GM13976 (cell line): Measurements from ENCODE around the gene ENOX1.

Experiments
- DNase-seq: peaks from one replicate; pipeline ENCODE4 v3.0.0; 2012; ENCODE audit warnings: low spot score
- CTCF ChIP-seq: IDR thresholded peaks from 2 replicates; pipeline ENCODE4 v1.5.1; 2012; ENCODE audit warnings: borderline replicate concordance, mild to moderate bottlenecking; ENCODE audit not compliant: insufficient read depth; ENCODE audit errors: extremely low read depth, missing control alignments, control extremely low read depth
- in situ Hi-C: fragments of 300-500 bp; cut with MboI; formaldehyde crosslinking; loops from one replicate; pipeline ENCODE4 v1.12.0; 2022; ENCODE audit warnings: low sequenced_read_pairs, mixed read lengths, inconsistent platforms; ENCODE audit not compliant: unreplicated experiment

ENOX1 gene

GRCh38 chr13:43662976-43663375, 123.8 kb downstream of the ENOX1 start:
- no peak for TF ChIP-seq CTCF
- in situ Hi-C loops, result no loop called here
- DNase-seq, result no peak

GRCh38 chr13:43661161-43661830, 125.5 kb downstream of the ENOX1 start:
- in situ Hi-C loops, result no loop called here
- TF ChIP-seq CTCF, result no peak

GRCh38 chr13:43657485-43657884, 129.3 kb downstream of the ENOX1 start:
- in situ Hi-C loops, result no loop called here
- no peak for DNase-seq
- TF ChIP-seq CTCF, result no peak

More at GRCh38 chr13:43661161-43661830, 125.5 kb downstream of the ENOX1 start:
- no peak for DNase-seq

- in situ Hi-C loops, result no loop called here
- no peak for TF ChIP-seq CTCF
These were observed 132.8 kb downstream of the ENOX1 start for GRCh38 chr13:43653980-43654379.

GRCh38 chr13:43653395-43653794, 133.4 kb downstream of the ENOX1 start:
- no peak for DNase-seq

More at GRCh38 chr13:43653980-43654379, 132.8 kb downstream of the ENOX1 start:
- DNase-seq, result no peak

GRCh38 chr13:43652760-43653159, 134.0 kb downstream of the ENOX1 start:
- DNase-seq, result no peak
- no peak for TF ChIP-seq CTCF
- in situ Hi-C loops, result no loop called here

More at GRCh38 chr13:43653395-43653794, 133.4 kb downstream of the ENOX1 start:
- in situ Hi-C loops, result no loop called here
- no peak for TF ChIP-seq CTCF

- in situ Hi-C loops, result no loop called here
- DNase-seq, result no peak
- TF ChIP-seq CTCF, result no peak
These were observed 135.9 kb downstream of the ENOX1 start for GRCh38 chr13:43650882-43651281.
